ENCODE measurements around the gene C6orf163.

The C6orf163 gene

DNA sequence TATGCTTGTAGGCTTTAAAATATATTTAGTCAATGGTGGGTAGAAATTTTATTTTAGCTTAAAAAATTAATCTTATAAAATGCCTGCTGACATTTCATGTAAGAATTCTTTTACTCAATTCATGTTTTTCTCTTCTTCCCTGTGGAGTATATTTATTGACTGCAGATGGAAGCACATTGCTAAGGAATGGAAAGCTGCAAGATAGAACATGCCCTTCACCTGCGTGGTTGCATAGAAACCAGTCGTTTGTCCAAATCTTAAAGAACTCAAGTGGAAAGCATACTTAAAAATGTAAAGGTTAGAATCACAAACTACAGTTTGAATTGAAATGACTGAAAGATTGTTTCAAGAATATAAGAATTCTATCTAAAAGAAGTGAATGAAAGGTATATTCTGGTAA is 30.7 kb downstream of the C6orf163 start:
- H3K27me3 ChIP-seq (replicated peaks in 2 of 5; ENCODE audit: control insufficient read depth in 4 of 5, insufficient read depth in 5 of 5, low read length in 4 of 5): no peaks in the 10 kb centered on the region
- H3K4me1 ChIP-seq (ENCODE audit: control extremely low read depth in 1 of 4, control insufficient read depth in 4 of 4, insufficient read depth in 4 of 4, low read length in 3 of 4): no peaks in the 10 kb centered on the region
- CTCF ChIA-PET: no interaction called here
- DNase-seq: no peak
- H3K36me3 ChIP-seq (ENCODE audit: control insufficient read depth in 4 of 4, insufficient read depth in 4 of 4, low read length in 3 of 4): no peaks in the 10 kb centered on the region
- peaks cover 0 to 6% (median 0%) of the 10 kb centered on the region in 5 experiments for H3K9me3 ChIP-seq (ENCODE audit: control extremely low read depth in 1 of 5, control insufficient read depth in 4 of 5, insufficient read depth in 2 of 5, low read depth in 1 of 5, low read length in 4 of 5)
- no peak overlapping the region for H3K4me3 ChIP-seq (ENCODE audit: control insufficient read depth in 1 of 7, extremely low read depth in 1 of 7, insufficient read depth in 4 of 7, low read depth in 2 of 7, low read length in 6 of 7)
- no peak overlapping the region for H3K27ac ChIP-seq (ENCODE audit: insufficient read depth in 1 of 2, low read depth in 1 of 2, low read length in 2 of 2, poor library complexity in 1 of 2, severe bottlenecking in 2 of 2)
- POLR2A ChIA-PET: no interaction called here
- WGBS (ENCODE audit: insufficient coverage): no CpG with 5 or more reads among the region's 2 CpGs

- no peak for DNase-seq
- Histone ChIP-seq H3K36me3 (ENCODE audit: control insufficient read depth in 4 of 4, insufficient read depth in 4 of 4, low read length in 3 of 4) (no peaks in the 10 kb centered on the region), H3K4me3 (ENCODE audit: control insufficient read depth in 1 of 7, extremely low read depth in 1 of 7, insufficient read depth in 4 of 7, low read depth in 2 of 7, low read length in 6 of 7) (no peak overlapping the region), H3K4me1 (ENCODE audit: control extremely low read depth in 1 of 4, control insufficient read depth in 4 of 4, insufficient read depth in 4 of 4, low read length in 3 of 4) (no peaks in the 10 kb centered on the region), H3K27me3 (replicated peaks in 2 of 5; ENCODE audit: control insufficient read depth in 4 of 5, insufficient read depth in 5 of 5, low read length in 4 of 5) (no peaks in the 10 kb centered on the region), H3K27ac (ENCODE audit: insufficient read depth in 1 of 2, low read depth in 1 of 2, low read length in 2 of 2, poor library complexity in 1 of 2, severe bottlenecking in 2 of 2) (no peak overlapping the region), H3K9me3 (ENCODE audit: control extremely low read depth in 1 of 5, control insufficient read depth in 4 of 5, insufficient read depth in 2 of 5, low read depth in 1 of 5, low read length in 4 of 5) (peaks cover 0 to 6% (median 0%) of the 10 kb centered on the region in 5 experiments)
- POLR2A ChIA-PET: no interaction called here
- CTCF ChIA-PET: interaction anchor here (1.2 kb wide), 1 partner anchor 1495 kb away, joined by 3 read pairs; no protein-coding TSS in a partner anchor
- 100% methylated on average over 1 of the region's 2 CpGs for WGBS (ENCODE audit: insufficient coverage)
Measured at GRCh38 chr6:87376643-87377042, 32.0 kb downstream of the C6orf163 start.

DNA sequence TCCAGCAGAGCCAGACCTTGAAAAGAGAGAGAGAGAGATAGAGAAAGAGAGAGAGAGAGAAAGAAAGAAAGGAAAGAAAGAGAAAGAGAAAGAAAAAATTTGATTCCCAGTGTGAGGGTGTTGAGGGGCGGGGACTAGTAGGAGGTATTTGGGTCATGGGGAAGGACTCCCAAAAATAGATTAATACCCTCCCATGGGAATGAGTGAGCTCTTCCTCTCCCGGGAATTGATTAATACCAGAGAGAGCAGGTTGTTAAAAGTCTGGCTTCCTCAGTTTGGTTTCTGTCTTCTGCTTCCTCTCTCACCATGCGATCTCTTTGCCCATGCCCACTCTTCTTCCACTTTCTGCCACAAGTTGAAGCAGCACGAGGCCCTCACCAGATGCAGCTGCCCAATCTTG is 34.3 kb downstream of the C6orf163 start:
- H3K36me3 ChIP-seq (ENCODE audit: control insufficient read depth in 4 of 4, insufficient read depth in 4 of 4, low read length in 3 of 4): no peaks in the 10 kb centered on the region
- H3K27me3 ChIP-seq (replicated peaks in 2 of 5; ENCODE audit: control insufficient read depth in 4 of 5, insufficient read depth in 5 of 5, low read length in 4 of 5): no peaks in the 10 kb centered on the region
- no peaks in the 10 kb centered on the region for H3K9me3 ChIP-seq (ENCODE audit: control extremely low read depth in 1 of 5, control insufficient read depth in 4 of 5, insufficient read depth in 2 of 5, low read depth in 1 of 5, low read length in 4 of 5)
- no peaks in the 10 kb centered on the region for H3K4me1 ChIP-seq (ENCODE audit: control extremely low read depth in 1 of 4, control insufficient read depth in 4 of 4, insufficient read depth in 4 of 4, low read length in 3 of 4)
- CTCF ChIA-PET: no interaction called here
- DNase-seq: no peak
- POLR2A ChIA-PET: no interaction called here
- WGBS (ENCODE audit: insufficient coverage): 92% methylated on average over 3 of the region's 4 CpGs
- no peak overlapping the region for H3K27ac ChIP-seq (ENCODE audit: insufficient read depth in 1 of 2, low read depth in 1 of 2, low read length in 2 of 2, poor library complexity in 1 of 2, severe bottlenecking in 2 of 2)
- no peak overlapping the region for H3K4me3 ChIP-seq (ENCODE audit: control insufficient read depth in 1 of 7, extremely low read depth in 1 of 7, insufficient read depth in 4 of 7, low read depth in 2 of 7, low read length in 6 of 7)

DNA sequence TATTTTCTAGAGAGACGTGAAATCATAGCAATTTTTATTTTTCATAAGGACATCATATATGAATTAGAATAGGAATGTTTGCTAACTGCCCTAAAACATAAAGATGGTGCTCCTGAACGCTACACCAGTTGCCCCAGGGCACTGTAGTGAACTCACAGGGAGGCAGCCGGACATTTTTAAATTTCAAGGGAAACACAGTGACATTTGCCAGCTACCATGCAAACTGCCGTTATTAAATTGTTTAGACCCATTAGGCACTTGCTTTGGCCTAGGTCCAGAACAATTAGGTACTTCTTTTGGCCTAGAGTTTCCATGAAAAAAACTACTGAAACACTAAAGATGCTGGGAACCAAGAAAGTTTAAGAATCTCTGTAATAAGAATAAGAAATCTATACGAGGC is 38.2 kb downstream of the C6orf163 start:
- ChIA-PET CTCF (interaction anchor here (1.8 kb wide), 1 partner anchor 10 kb away, joined by 4 read pairs; no protein-coding TSS in a partner anchor), POLR2A (no interaction called here)
- H3K4me1 ChIP-seq (ENCODE audit: control extremely low read depth in 1 of 4, control insufficient read depth in 4 of 4, insufficient read depth in 4 of 4, low read length in 3 of 4): no peaks in the 10 kb centered on the region
- no peak overlapping the region for H3K4me3 ChIP-seq (ENCODE audit: control insufficient read depth in 1 of 7, extremely low read depth in 1 of 7, insufficient read depth in 4 of 7, low read depth in 2 of 7, low read length in 6 of 7)
- H3K27ac ChIP-seq (ENCODE audit: insufficient read depth in 1 of 2, low read depth in 1 of 2, low read length in 2 of 2, poor library complexity in 1 of 2, severe bottlenecking in 2 of 2): no peak overlapping the region
- no peaks in the 10 kb centered on the region for H3K9me3 ChIP-seq (ENCODE audit: control extremely low read depth in 1 of 5, control insufficient read depth in 4 of 5, insufficient read depth in 2 of 5, low read depth in 1 of 5, low read length in 4 of 5)
- H3K36me3 ChIP-seq (ENCODE audit: control insufficient read depth in 4 of 4, insufficient read depth in 4 of 4, low read length in 3 of 4): no peaks in the 10 kb centered on the region
- DNase-seq: no peak
- H3K27me3 ChIP-seq (replicated peaks in 2 of 5; ENCODE audit: control insufficient read depth in 4 of 5, insufficient read depth in 5 of 5, low read length in 4 of 5): no peaks in the 10 kb centered on the region
- 96% methylated on average over 4 of the region's 5 CpGs for WGBS (ENCODE audit: insufficient coverage)

DNA sequence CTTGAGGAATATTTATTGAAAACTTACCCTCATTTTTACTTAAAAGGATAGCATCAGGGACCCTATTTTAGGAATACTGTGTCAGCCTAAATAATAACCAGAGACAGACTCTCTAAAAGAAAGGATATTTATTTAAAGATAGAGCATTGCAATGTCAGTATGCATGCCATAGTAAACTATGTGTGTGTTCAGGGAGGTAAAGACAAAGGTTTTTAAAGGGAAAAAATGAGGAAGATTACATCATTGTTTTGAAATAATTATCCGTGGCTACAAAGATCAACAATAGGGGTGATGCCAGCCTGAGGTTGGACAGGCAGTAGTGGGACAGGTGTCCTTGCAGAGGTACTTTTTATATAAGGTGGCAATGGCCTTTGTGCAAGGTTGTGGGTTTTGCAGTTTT is 39.4 kb downstream of the C6orf163 start:
- CTCF ChIA-PET: interaction anchor here (1.8 kb wide), 1 partner anchor 9 kb away, joined by 4 read pairs; no protein-coding TSS in a partner anchor
- H3K4me3 ChIP-seq (ENCODE audit: control insufficient read depth in 1 of 7, extremely low read depth in 1 of 7, insufficient read depth in 4 of 7, low read depth in 2 of 7, low read length in 6 of 7): no peak overlapping the region
- no peaks in the 10 kb centered on the region for H3K9me3 ChIP-seq (ENCODE audit: control extremely low read depth in 1 of 5, control insufficient read depth in 4 of 5, insufficient read depth in 2 of 5, low read depth in 1 of 5, low read length in 4 of 5)
- DNase-seq: no peak
- POLR2A ChIA-PET: no interaction called here
- WGBS (ENCODE audit: insufficient coverage): 100% methylated on average over 1 of the region's 1 CpG
- no peaks in the 10 kb centered on the region for H3K4me1 ChIP-seq (ENCODE audit: control extremely low read depth in 1 of 4, control insufficient read depth in 4 of 4, insufficient read depth in 4 of 4, low read length in 3 of 4)
- no peaks in the 10 kb centered on the region for H3K36me3 ChIP-seq (ENCODE audit: control insufficient read depth in 4 of 4, insufficient read depth in 4 of 4, low read length in 3 of 4)
- no peaks in the 10 kb centered on the region for H3K27me3 ChIP-seq (replicated peaks in 2 of 5; ENCODE audit: control insufficient read depth in 4 of 5, insufficient read depth in 5 of 5, low read length in 4 of 5)
- no peak overlapping the region for H3K27ac ChIP-seq (ENCODE audit: insufficient read depth in 1 of 2, low read depth in 1 of 2, low read length in 2 of 2, poor library complexity in 1 of 2, severe bottlenecking in 2 of 2)

GRCh38 chr6:87384449-87384848 is 39.8 kb downstream of the C6orf163 start:
- Histone ChIP-seq H3K27ac (ENCODE audit: insufficient read depth in 1 of 2, low read depth in 1 of 2, low read length in 2 of 2, poor library complexity in 1 of 2, severe bottlenecking in 2 of 2) (no peak overlapping the region), H3K4me1 (ENCODE audit: control extremely low read depth in 1 of 4, control insufficient read depth in 4 of 4, insufficient read depth in 4 of 4, low read length in 3 of 4) (no peaks in the 10 kb centered on the region), H3K27me3 (replicated peaks in 2 of 5; ENCODE audit: control insufficient read depth in 4 of 5, insufficient read depth in 5 of 5, low read length in 4 of 5) (no peaks in the 10 kb centered on the region), H3K36me3 (ENCODE audit: control insufficient read depth in 4 of 4, insufficient read depth in 4 of 4, low read length in 3 of 4) (no peaks in the 10 kb centered on the region), H3K9me3 (ENCODE audit: control extremely low read depth in 1 of 5, control insufficient read depth in 4 of 5, insufficient read depth in 2 of 5, low read depth in 1 of 5, low read length in 4 of 5) (no peaks in the 10 kb centered on the region), H3K4me3 (ENCODE audit: control insufficient read depth in 1 of 7, extremely low read depth in 1 of 7, insufficient read depth in 4 of 7, low read depth in 2 of 7, low read length in 6 of 7) (no peak overlapping the region)
- CTCF ChIA-PET: interaction anchor here (1.8 kb wide), 1 partner anchor 9 kb away, joined by 4 read pairs; no protein-coding TSS in a partner anchor
- no peak for DNase-seq
- WGBS (ENCODE audit: insufficient coverage): 100% methylated on average over 1 of the region's 3 CpGs
- POLR2A ChIA-PET: no interaction called here

- peak; percentile 24 to 39 (median 38) for DNase-seq
- Histone ChIP-seq H3K36me3 (ENCODE audit: control insufficient read depth in 4 of 4, insufficient read depth in 4 of 4, low read length in 3 of 4) (no peaks in the 10 kb centered on the region), H3K9me3 (ENCODE audit: control extremely low read depth in 1 of 5, control insufficient read depth in 4 of 5, insufficient read depth in 2 of 5, low read depth in 1 of 5, low read length in 4 of 5) (no peaks in the 10 kb centered on the region), H3K27ac (ENCODE audit: insufficient read depth in 1 of 2, low read depth in 1 of 2, low read length in 2 of 2, poor library complexity in 1 of 2, severe bottlenecking in 2 of 2) (no peak overlapping the region), H3K4me1 (ENCODE audit: control extremely low read depth in 1 of 4, control insufficient read depth in 4 of 4, insufficient read depth in 4 of 4, low read length in 3 of 4) (no peaks in the 10 kb centered on the region), H3K27me3 (replicated peaks in 2 of 5; ENCODE audit: control insufficient read depth in 4 of 5, insufficient read depth in 5 of 5, low read length in 4 of 5) (no peaks in the 10 kb centered on the region), H3K4me3 (ENCODE audit: control insufficient read depth in 1 of 7, extremely low read depth in 1 of 7, insufficient read depth in 4 of 7, low read depth in 2 of 7, low read length in 6 of 7) (no peak overlapping the region)
- 67% methylated on average over 3 of the region's 3 CpGs for WGBS (ENCODE audit: insufficient coverage)
- ChIA-PET POLR2A (no interaction called here), CTCF (interaction anchor here (1.7 kb wide), 1 partner anchor 71 kb away, joined by 4 read pairs; no protein-coding TSS in a partner anchor)
Measured at GRCh38 chr6:87391334-87391733, 46.7 kb downstream of the C6orf163 start.
